ENCODE results near the gene NUDCD2. TPM values are rescaled to one million over a fixed set of nuclear protein-coding genes. Genes with fewer than 3 reads are reported as not detected.
"Not testable (repeated sequence)": the region's sequence is repeated elsewhere in the genome, so short reads cannot be mapped to it uniquely, and the experiment has no call there.

The NUDCD2 gene
- total and polyA plus RNA-seq, 2 donors (not counting 3 experiments of a cell fraction or from before 2014, with no cell fraction given), result 3.9 to 50.3 TPM

- no peak for FAIRE-seq
- TF ChIP-seq JUN (IDR thresholded peaks at IDR 0.05; ENCODE audit: borderline replicate concordance, insufficient read depth, insufficient read length, low read depth) (no peak), POLR2AphosphoS5 (IDR thresholded peaks at IDR 0.05; ENCODE audit: insufficient read depth, low read depth, low read length) (no peak), FOS (IDR thresholded peaks at IDR 0.05; ENCODE audit: borderline replicate concordance, insufficient read depth, low read length) (no peak)
- Histone ChIP-seq H4K20me1 (replicated peaks; ENCODE audit: control insufficient read depth, extremely low read depth, insufficient read depth, low read length) (no peaks in the 10 kb centered on the region), H3K4me1 (ENCODE audit: control insufficient read depth, extremely low read depth, insufficient read depth, low read length) (peaks cover 17% of the 10 kb centered on the region), H3K9me3 (replicated peaks; ENCODE audit: control insufficient read depth, insufficient read depth, low read length) (no peaks in the 10 kb centered on the region), H3K4me3 (replicated peaks in 1 of 3; ENCODE audit: insufficient read depth in 1 of 3, low read depth in 1 of 3, low read length in 3 of 3) (no peak overlapping the region), H3K9ac (replicated peaks; ENCODE audit: extremely low read depth, insufficient read depth, low read length) (no peak overlapping the region), H3K9me1 (replicated peaks; ENCODE audit: control insufficient read depth, extremely low read depth, insufficient read depth, low read length) (no peaks in the 10 kb centered on the region), H3K27ac (ENCODE audit: insufficient read depth, low read depth, low read length) (no peak overlapping the region), H3K27me3 (ENCODE audit: control insufficient read depth in 2 of 2, insufficient read depth in 2 of 2, low read length in 2 of 2) (no peaks in the 10 kb centered on the region), H3K36me3 (ENCODE audit: control insufficient read depth in 2 of 2, extremely low read depth in 1 of 2, insufficient read depth in 2 of 2, low read length in 2 of 2) (peaks cover 0 to 4% of the 10 kb centered on the region in 2 experiments), H3K4me2 (ENCODE audit: insufficient read depth, low read length) (no peak overlapping the region), H3K79me2 (ENCODE audit: control insufficient read depth, insufficient read depth, low read length) (peaks cover 23% of the 10 kb centered on the region), H2AFZ (ENCODE audit: low read depth, low read length) (no peak overlapping the region)
- ChIA-PET POLR2A (no interaction called here), CTCF (no interaction called here)
- no TSS peak for BruUV-seq (replicated peaks)
- dilution Hi-C loops (cut with MboI; ENCODE audit: extremely low pct_ligation_motif_present, low sequenced_read_pairs) (no loop called here), intact Hi-C loops (cut with micrococcal nuclease) (no loop called here)
- no peak for DNase-seq (ENCODE audit: low read depth, low spot score)
Measured at GRCh38 chr5:163456029-163456589, 3.8 kb downstream of the NUDCD2 start.

- POLR2A ChIA-PET; H4K20me1 ChIP-seq (replicated peaks; ENCODE audit: control insufficient read depth, extremely low read depth, insufficient read depth, low read length); dilution Hi-C loops (cut with MboI; ENCODE audit: extremely low pct_ligation_motif_present, low sequenced_read_pairs); H3K36me3 ChIP-seq (ENCODE audit: control insufficient read depth in 2 of 2, extremely low read depth in 1 of 2, insufficient read depth in 2 of 2, low read length in 2 of 2); H3K4me3 ChIP-seq (replicated peaks in 1 of 3; ENCODE audit: insufficient read depth in 1 of 3, low read depth in 1 of 3, low read length in 3 of 3); H3K27ac ChIP-seq (ENCODE audit: insufficient read depth, low read depth, low read length); H2AFZ ChIP-seq (ENCODE audit: low read depth, low read length); H3K4me2 ChIP-seq (ENCODE audit: insufficient read depth, low read length); FAIRE-seq; H3K27me3 ChIP-seq (ENCODE audit: control insufficient read depth in 2 of 2, insufficient read depth in 2 of 2, low read length in 2 of 2); CTCF ChIA-PET; intact Hi-C loops (cut with micrococcal nuclease); H3K9me1 ChIP-seq (replicated peaks; ENCODE audit: control insufficient read depth, extremely low read depth, insufficient read depth, low read length); H3K9me3 ChIP-seq (replicated peaks; ENCODE audit: control insufficient read depth, insufficient read depth, low read length); BruUV-seq (replicated peaks); H3K9ac ChIP-seq (replicated peaks; ENCODE audit: extremely low read depth, insufficient read depth, low read length); DNase-seq (ENCODE audit: low read depth, low spot score): not testable (repeated sequence)
- Histone ChIP-seq H3K79me2 (ENCODE audit: control insufficient read depth, insufficient read depth, low read length) (peaks cover 23% of the 10 kb centered on the region), H3K4me1 (ENCODE audit: control insufficient read depth, extremely low read depth, insufficient read depth, low read length) (peaks cover 17% of the 10 kb centered on the region)
Measured at GRCh38 chr5:163455406-163455805, 4.5 kb downstream of the NUDCD2 start.

All from endothelial cell of umbilical vein (primary cell).